Neuronal stem cell (in vitro differentiated cells): ENCODE data around the gene TSEN15.
"Not testable (repeated sequence)": the region's sequence is repeated elsewhere in the genome, so short reads cannot be mapped to it uniquely, and the experiment has no call there.

Experiments used
- DNase-seq: peaks from one replicate; pipeline ENCODE4 v3.0.0-alpha.2; 2013; ENCODE audit warnings: low spot score
- H2AFZ ChIP-seq: one replicate; pipeline ENCODE4 v1.6.1; 2013; ENCODE audit warnings: mild to moderate bottlenecking, low read length, inconsistent platforms
- H2AK5ac ChIP-seq: 2 replicates; pipeline ENCODE4 v1.6.1; 2013; ENCODE audit warnings: low read depth, mild to moderate bottlenecking, inconsistent platforms, low read length, moderate library complexity, mixed read lengths
- H2BK120ac ChIP-seq: 2 replicates; pipeline ENCODE4 v1.6.1; 2013; ENCODE audit warnings: low read depth, mild to moderate bottlenecking, inconsistent platforms, low read length, moderate library complexity, mixed read lengths
- H2BK12ac ChIP-seq: one replicate; pipeline ENCODE4 v1.6.1; 2013; ENCODE audit warnings: low read length, inconsistent platforms
- H2BK15ac ChIP-seq: 2 replicates; pipeline ENCODE4 v1.6.1; 2013; ENCODE audit warnings: mild to moderate bottlenecking, low read length, inconsistent platforms, mixed read lengths
- H2BK5ac ChIP-seq: one replicate; pipeline ENCODE4 v1.6.1; 2013; ENCODE audit warnings: inconsistent platforms, mild to moderate bottlenecking, low read length, moderate library complexity
- H3K14ac ChIP-seq: one replicate; pipeline ENCODE4 v1.6.1; 2013; ENCODE audit warnings: low read length, inconsistent platforms
- H3K18ac ChIP-seq: 2 replicates; pipeline ENCODE4 v1.6.1; 2013; ENCODE audit warnings: low read length, inconsistent platforms
- H3K23ac ChIP-seq: 2 replicates; pipeline ENCODE4 v1.6.1; 2013; ENCODE audit warnings: low read depth, mild to moderate bottlenecking, mixed read lengths, low read length, inconsistent platforms; ENCODE audit not compliant: poor library complexity
- H3K27ac ChIP-seq: replicated peaks from 3 replicates; pipeline ENCODE4 v1.5.1; 2013; ENCODE audit warnings: low read length, inconsistent platforms
- H3K27me3 ChIP-seq, 3 experiments: 2 replicates each; pipeline ENCODE4 v1.6.1; 2013; ENCODE audit warnings: low read length in 3 of 3, mild to moderate bottlenecking in 2 of 3, inconsistent platforms in 1 of 3, low read depth in 1 of 3, mixed read lengths in 1 of 3, moderate library complexity in 1 of 3; ENCODE audit not compliant: control insufficient read depth in 3 of 3, insufficient read depth in 3 of 3
- H3K36me3 ChIP-seq, 2 donors: replicated peaks in 1 of 2; 2 replicates each; pipeline ENCODE4 v1.6.1; 2013; ENCODE audit warnings: low read length in 2 of 2; ENCODE audit not compliant: control insufficient read depth in 2 of 2, insufficient read depth in 2 of 2
- H3K4ac ChIP-seq: 2 replicates; pipeline ENCODE4 v1.6.1; 2013; ENCODE audit warnings: inconsistent platforms, mild to moderate bottlenecking, low read length, moderate library complexity
- H3K4me1 ChIP-seq, 2 donors: 1 replicate in 1 of 2; 2 replicates in 1 of 2; pipeline ENCODE4 v1.6.1; 2013; ENCODE audit warnings: low read length in 2 of 2, low read depth in 1 of 2; ENCODE audit not compliant: control insufficient read depth in 2 of 2, insufficient read depth in 1 of 2
- H3K4me2 ChIP-seq: one replicate; pipeline ENCODE4 v1.6.1; 2013; ENCODE audit warnings: mild to moderate bottlenecking, low read length, inconsistent platforms; ENCODE audit not compliant: insufficient read depth, poor library complexity, severe bottlenecking
- H3K4me3 ChIP-seq, 2 donors: 2 replicates each; pipeline ENCODE4 v1.5.1; 2013; ENCODE audit warnings: low read length in 2 of 2, mild to moderate bottlenecking in 2 of 2, inconsistent platforms in 1 of 2, moderate library complexity in 1 of 2
- H3K79me1 ChIP-seq: one replicate; pipeline ENCODE4 v1.6.1; 2013; ENCODE audit warnings: low read depth, mild to moderate bottlenecking, inconsistent platforms, low read length, moderate library complexity
- H3K9ac ChIP-seq: one replicate; pipeline ENCODE4 v1.6.1; 2013; ENCODE audit warnings: mild to moderate bottlenecking, low read depth, low read length, inconsistent platforms; ENCODE audit not compliant: poor library complexity
- H3K9me3 ChIP-seq, 2 donors: replicated peaks in 1 of 2; 2 replicates each; pipeline versions ENCODE3 to v1.6.1; 2013; ENCODE audit warnings: low read length in 2 of 2, mild to moderate bottlenecking in 2 of 2, inconsistent platforms in 1 of 2, low read depth in 1 of 2, mixed read lengths in 1 of 2, moderate library complexity in 1 of 2; ENCODE audit not compliant: control insufficient read depth in 2 of 2, insufficient read depth in 1 of 2
- H4K8ac ChIP-seq: one replicate; pipeline ENCODE4 v1.6.1; 2013; ENCODE audit warnings: low read depth, mild to moderate bottlenecking, inconsistent platforms, low read length, moderate library complexity
- H4K91ac ChIP-seq: one replicate; pipeline ENCODE4 v1.6.1; 2013; ENCODE audit warnings: low read length, low read depth, mild to moderate bottlenecking, inconsistent platforms; ENCODE audit not compliant: poor library complexity
- WGBS, 2 donors: extraction: QIAGEN DNeasy Blood & Tissue Kit; methylation state at CpG; one replicate each; pipeline ENCODE4 v1.1.7; 2013; ENCODE audit warnings: missing lambda C conversion rate in 2 of 2, mixed read lengths in 1 of 2; ENCODE audit not compliant: insufficient read length in 2 of 2, insufficient replicate concordance in 1 of 2; ENCODE audit errors: extremely low coverage in 2 of 2; 5-methylcytosine and 5-hydroxymethylcytosine counted together

TSEN15 gene

GRCh38 chr1:184096005-184096404 lies 44.5 kb downstream of the TSEN15 start:
- H3K23ac ChIP-seq: no peak overlapping the region
- no peak for DNase-seq

GRCh38 chr1:184096580-184096979 lies 45.0 kb downstream of the TSEN15 start:
- H4K91ac ChIP-seq, H3K79me1 ChIP-seq, H2BK15ac ChIP-seq, H2BK12ac ChIP-seq, H3K4me2 ChIP-seq, H3K9me3 ChIP-seq, H3K4ac ChIP-seq, H2BK120ac ChIP-seq, H3K9ac ChIP-seq, H2AFZ ChIP-seq, H3K27ac ChIP-seq, H3K18ac ChIP-seq, H2BK5ac ChIP-seq, H3K4me3 ChIP-seq, H3K27me3 ChIP-seq, H3K23ac ChIP-seq, DNase-seq, H2AK5ac ChIP-seq, H3K36me3 ChIP-seq, H3K4me1 ChIP-seq, H3K14ac ChIP-seq, H4K8ac ChIP-seq: not testable (repeated sequence)
- no CpG with 5 or more reads among the region's 5 CpGs for WGBS, 2 donors

More at GRCh38 chr1:184096005-184096404, 44.5 kb downstream of the TSEN15 start:
- H3K27me3 ChIP-seq: no peaks in the 10 kb centered on the region
- H3K4me1 ChIP-seq: peaks cover 0 to 3% of the 10 kb centered on the region in 2 donors
- H3K9ac ChIP-seq: no peak overlapping the region
- no peak overlapping the region for H2BK120ac ChIP-seq
- no peak overlapping the region for H3K4me2 ChIP-seq
- no peak overlapping the region for H3K18ac ChIP-seq
- H3K9me3 ChIP-seq: peaks cover 0 to 2% of the 10 kb centered on the region in 2 donors
- H2BK12ac ChIP-seq: no peak overlapping the region
- no peak overlapping the region for H2AK5ac ChIP-seq
- no peak overlapping the region for H4K8ac ChIP-seq
- no peak overlapping the region for H3K14ac ChIP-seq
- no peak overlapping the region for H3K4ac ChIP-seq
- H3K79me1 ChIP-seq: no peaks in the 10 kb centered on the region
- WGBS, 2 donors: no CpG with 5 or more reads among the region's 1 CpG
- H3K27ac ChIP-seq: no peak overlapping the region
- H3K4me3 ChIP-seq: no peak overlapping the region
- H2AFZ ChIP-seq: no peak overlapping the region
- H3K36me3 ChIP-seq: peaks cover 0 to 4% of the 10 kb centered on the region in 2 donors
- no peak overlapping the region for H2BK5ac ChIP-seq
- no peak overlapping the region for H2BK15ac ChIP-seq
- H4K91ac ChIP-seq: no peak overlapping the region

GRCh38 chr1:184101141-184101540 lies 49.6 kb downstream of the TSEN15 start:
- Histone ChIP-seq H2BK12ac (no peak overlapping the region), H3K23ac (no peak overlapping the region), H2BK5ac (no peak overlapping the region), H4K91ac (no peak overlapping the region), H3K4ac (no peak overlapping the region), H3K4me2 (no peak overlapping the region), H3K4me3 (no peak overlapping the region), H3K36me3 (no peaks in the 10 kb centered on the region), H3K14ac (no peak overlapping the region), H2BK15ac (no peak overlapping the region), H3K9ac (no peak overlapping the region), H2AFZ (no peak overlapping the region), H4K8ac (no peak overlapping the region), H3K9me3 (no peaks in the 10 kb centered on the region), H3K18ac (no peak overlapping the region), H3K4me1 (no peaks in the 10 kb centered on the region), H2AK5ac (no peak overlapping the region), H2BK120ac (no peak overlapping the region), H3K79me1 (no peaks in the 10 kb centered on the region), H3K27ac (no peak overlapping the region), H3K27me3 (no peaks in the 10 kb centered on the region)
- DNase-seq: no peak

- Histone ChIP-seq H3K36me3 (no peaks in the 10 kb centered on the region), H3K23ac (no peak overlapping the region), H3K79me1 (no peaks in the 10 kb centered on the region), H3K9me3 (no peaks in the 10 kb centered on the region), H3K18ac (no peak overlapping the region), H3K4ac (no peak overlapping the region), H4K91ac (no peak overlapping the region), H2BK15ac (no peak overlapping the region), H3K14ac (no peak overlapping the region), H2AFZ (no peak overlapping the region), H2BK12ac (no peak overlapping the region), H3K9ac (no peak overlapping the region), H3K27ac (no peak overlapping the region), H3K4me2 (no peak overlapping the region), H2BK5ac (no peak overlapping the region), H2BK120ac (no peak overlapping the region), H3K27me3 (no peaks in the 10 kb centered on the region), H4K8ac (no peak overlapping the region), H3K4me3 (no peak overlapping the region), H3K4me1 (no peaks in the 10 kb centered on the region), H2AK5ac (no peak overlapping the region)
- no peak for DNase-seq
- WGBS, 2 donors: no CpG with 5 or more reads among the region's 1 CpG
Measured at GRCh38 chr1:184101571-184101970, 50.0 kb downstream of the TSEN15 start.
